Body of pancreas (tissue), 4 donors: ENCODE data around the gene TMEM208. TPM values are rescaled to one million over a fixed set of nuclear protein-coding genes. Genes with fewer than 3 reads are reported as not detected.

Source experiments
- ATAC-seq: fragments of 150-250 bp; one replicate; pipeline ENCODE4 v1.9.1; 2016
- DNase-seq, 4 donors: peaks; one replicate each; pipeline ENCODE4 v3.0.0-alpha.2; 2019
- H3K27ac ChIP-seq, 4 donors: fragments of 200-600 bp; sonication (generic); 1 replicate in 3 of 4; 2 replicates in 1 of 4; pipeline versions ENCODE4 v1.5.1 to v1.6.1; 2016 to 2019; ENCODE audit warnings: mild to moderate bottlenecking in 1 of 4, mixed read lengths in 1 of 4, moderate library complexity in 1 of 4
- H3K27me3 ChIP-seq, 2 donors: fragments of 200-600 bp; sonication (generic); one replicate each; pipeline ENCODE4 v1.6.0; 2016; ENCODE audit warnings: mild to moderate bottlenecking in 1 of 2
- H3K36me3 ChIP-seq, 2 donors: fragments of 200-600 bp; sonication (generic); replicated peaks in 1 of 2; 2 replicates each; pipeline ENCODE4 v1.5.1; 2016; ENCODE audit warnings: low read depth in 2 of 2; ENCODE audit not compliant: insufficient read depth in 1 of 2
- H3K4me1 ChIP-seq: fragments of 200-600 bp; sonication (generic); one replicate; pipeline ENCODE4 v1.6.0; 2016
- H3K4me3 ChIP-seq, 2 donors: fragments of 200-600 bp; sonication (generic); 1 replicate in 1 of 2; 2 replicates in 1 of 2; pipeline ENCODE4 v1.5.1; 2016 to 2019
- H3K9me3 ChIP-seq, 3 donors: fragments of 200-600 bp; sonication (generic); 1 replicate in 2 of 3; 2 replicates in 1 of 3; pipeline ENCODE4 v1.5.1; 2016
- POLR2A ChIP-seq, 3 donors: fragments of 450-650 bp; IDR thresholded peaks; one replicate each; pipeline ENCODE4 v1.6.1; 2016; ENCODE audit warnings: antibody characterized with exemption in 3 of 3, mild to moderate bottlenecking in 2 of 3
- WGBS, 2 donors: methylation state at CpG; one replicate each; pipeline ENCODE4 v1.1.5; 2017; 5-methylcytosine and 5-hydroxymethylcytosine counted together
- intact Hi-C: fragments of 100-400 bp; cut with DNase I; formaldehyde crosslinking; loops from one replicate; pipeline ENCODE4 v1.15.1; 2023
- total RNA-seq, 2 donors: library from RNA; depleted of rRNA; stranded (reverse); fragments of >200 nt; gene quantifications; one replicate each; pipeline ENCODE4 v1.1.0, GENCODE V29; 2016
- TF ChIP-seq, protein P1 (sequence below), 7 experiments: fragments of 450-650 bp in 4 of 7; fragments of 200-600 bp in 3 of 7; sonication (generic) in 3 of 7; IDR thresholded peaks; one replicate each; pipeline ENCODE4 v1.5.1; 2016 to 2019; ENCODE audit warnings: antibody characterized with exemption in 7 of 7

TMEM208 gene
- total RNA-seq, 2 donors from 2014 or later = 35.8 to 48.1 TPM

DNA sequence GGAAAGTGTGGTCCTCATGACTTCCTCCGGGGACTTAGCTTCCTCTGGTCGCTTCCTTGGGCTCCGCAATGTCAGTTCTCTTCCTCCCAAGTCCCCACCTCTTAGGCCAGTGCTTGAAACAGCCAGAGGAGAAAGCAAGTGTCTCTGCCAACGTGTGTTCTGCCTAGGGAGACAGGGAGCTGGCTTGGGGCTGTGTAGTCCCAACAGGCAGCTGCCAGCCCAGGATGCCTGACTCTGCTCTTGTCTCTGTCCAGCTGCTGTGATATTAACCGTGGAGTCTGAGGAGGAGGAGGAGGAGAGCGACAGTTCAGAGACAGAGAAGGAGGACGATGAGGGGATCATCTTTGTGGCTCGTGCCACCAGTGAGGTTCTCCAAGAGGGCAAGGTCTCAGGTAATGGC, 38.9 kb downstream of the TMEM208 start:
- intact Hi-C loops = no loop called here
- 59 to 65% methylated on average over 8 of the region's 8 CpGs for WGBS, 2 donors
- Histone ChIP-seq H3K36me3 (no peaks in the 10 kb centered on the region), H3K4me1 (no peaks in the 10 kb centered on the region), H3K27ac (no peak overlapping the region), H3K9me3 (no peaks in the 10 kb centered on the region), H3K4me3 (no peak overlapping the region), H3K27me3 (no peaks in the 10 kb centered on the region)
- no peak for TF ChIP-seq POLR2A (IDR thresholded peaks at IDR 0.05)
- TF ChIP-seq, protein P1, sequence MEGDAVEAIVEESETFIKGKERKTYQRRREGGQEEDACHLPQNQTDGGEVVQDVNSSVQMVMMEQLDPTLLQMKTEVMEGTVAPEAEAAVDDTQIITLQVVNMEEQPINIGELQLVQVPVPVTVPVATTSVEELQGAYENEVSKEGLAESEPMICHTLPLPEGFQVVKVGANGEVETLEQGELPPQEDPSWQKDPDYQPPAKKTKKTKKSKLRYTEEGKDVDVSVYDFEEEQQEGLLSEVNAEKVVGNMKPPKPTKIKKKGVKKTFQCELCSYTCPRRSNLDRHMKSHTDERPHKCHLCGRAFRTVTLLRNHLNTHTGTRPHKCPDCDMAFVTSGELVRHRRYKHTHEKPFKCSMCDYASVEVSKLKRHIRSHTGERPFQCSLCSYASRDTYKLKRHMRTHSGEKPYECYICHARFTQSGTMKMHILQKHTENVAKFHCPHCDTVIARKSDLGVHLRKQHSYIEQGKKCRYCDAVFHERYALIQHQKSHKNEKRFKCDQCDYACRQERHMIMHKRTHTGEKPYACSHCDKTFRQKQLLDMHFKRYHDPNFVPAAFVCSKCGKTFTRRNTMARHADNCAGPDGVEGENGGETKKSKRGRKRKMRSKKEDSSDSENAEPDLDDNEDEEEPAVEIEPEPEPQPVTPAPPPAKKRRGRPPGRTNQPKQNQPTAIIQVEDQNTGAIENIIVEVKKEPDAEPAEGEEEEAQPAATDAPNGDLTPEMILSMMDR (IDR thresholded peaks at IDR 0.05) = no peak
- DNase-seq (no peak), ATAC-seq (no peak)

DNA sequence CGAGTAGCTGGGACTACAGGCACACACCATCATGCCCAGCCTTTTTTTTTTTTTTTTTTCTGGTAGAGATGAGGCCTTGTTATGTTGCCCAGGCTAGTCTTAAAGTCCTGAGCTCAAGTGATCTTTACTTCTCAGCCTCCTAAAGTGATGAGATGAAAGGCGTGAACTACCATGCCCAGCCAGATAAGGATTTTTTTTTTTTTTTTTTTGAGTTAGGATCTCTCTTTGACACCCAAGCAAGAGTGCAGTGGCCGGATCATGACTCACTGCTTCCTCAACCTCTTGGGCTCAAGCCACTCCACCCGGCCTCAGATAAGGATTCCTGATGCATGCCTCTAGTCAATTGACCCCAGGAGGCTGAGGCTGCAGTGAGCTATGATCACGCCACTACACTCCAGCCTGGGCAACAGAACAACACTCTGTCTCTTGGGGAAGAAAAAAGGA, 41.2 kb downstream of the TMEM208 start:
- TF ChIP-seq, protein P1 (IDR thresholded peaks at IDR 0.05) = no peak
- TF ChIP-seq POLR2A (IDR thresholded peaks at IDR 0.05) = no peak
- intact Hi-C loops = no loop called here
- DNase-seq = peak in 3 of 4 donors; percentile 22 to 52 (median 50)
- 41 to 46% methylated on average over 4 to 5 of the region's 5 CpGs for WGBS, 2 donors
- peak; percentile 71 for ATAC-seq
- Histone ChIP-seq H3K27ac (no peak overlapping the region), H3K36me3 (no peaks in the 10 kb centered on the region), H3K4me1 (no peaks in the 10 kb centered on the region), H3K4me3 (no peak overlapping the region), H3K27me3 (no peaks in the 10 kb centered on the region), H3K9me3 (no peaks in the 10 kb centered on the region)

DNA sequence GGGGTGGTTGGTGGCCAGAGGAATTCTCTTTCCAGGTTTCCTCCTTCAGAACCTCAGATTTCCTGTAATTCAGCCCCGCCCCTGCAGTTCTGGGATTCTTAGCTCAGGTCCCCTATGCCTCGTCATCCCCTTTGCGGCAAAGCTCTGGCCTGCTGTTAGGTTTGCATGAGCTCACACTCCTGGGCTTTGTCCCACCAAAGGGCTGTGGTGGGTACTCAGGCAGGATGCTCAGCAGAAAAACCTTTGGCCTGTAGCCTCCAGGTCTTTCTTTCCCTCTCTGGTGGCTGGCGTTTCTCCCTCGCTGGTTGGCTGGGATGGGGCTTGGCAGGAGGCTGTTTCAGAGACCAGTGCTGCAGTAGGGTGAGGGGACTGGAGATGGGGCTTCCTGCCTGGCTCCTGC, 42.8 kb downstream of the TMEM208 start:
- intact Hi-C loops = no loop called here
- ATAC-seq = no peak
- Histone ChIP-seq H3K27me3 (no peaks in the 10 kb centered on the region), H3K36me3 (no peaks in the 10 kb centered on the region), H3K9me3 (no peaks in the 10 kb centered on the region), H3K4me1 (no peaks in the 10 kb centered on the region), H3K27ac (no peak overlapping the region), H3K4me3 (no peak overlapping the region)
- DNase-seq = no peak
- TF ChIP-seq POLR2A (IDR thresholded peaks at IDR 0.05) = no peak
- TF ChIP-seq, protein P1 (IDR thresholded peaks at IDR 0.05) = no peak
- WGBS, 2 donors = 39 to 40% methylated on average over 5 of the region's 5 CpGs

DNA sequence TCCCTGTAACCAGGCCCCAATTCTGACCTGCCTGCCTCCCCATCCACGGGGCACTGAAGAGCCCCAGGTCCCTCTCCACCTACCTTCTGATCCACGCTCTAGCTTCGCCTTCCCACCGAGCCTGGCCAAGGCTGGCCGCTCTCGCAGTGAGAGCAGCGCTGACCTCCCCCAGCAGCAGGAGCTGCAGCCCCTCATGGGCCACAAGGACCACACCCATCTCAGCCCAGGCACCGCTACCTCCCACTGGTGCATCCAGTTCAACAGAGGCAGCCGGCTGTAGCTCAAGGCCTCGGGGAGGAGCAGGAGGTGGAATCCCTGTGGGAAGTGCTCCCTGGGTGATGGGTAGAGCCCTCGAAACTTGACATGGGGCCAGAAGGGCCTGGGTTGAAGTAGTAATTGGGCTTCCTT, 44.0 kb downstream of the TMEM208 start:
- Histone ChIP-seq H3K4me3 (no peak overlapping the region), H3K27me3 (no peaks in the 10 kb centered on the region), H3K27ac (no peak overlapping the region), H3K36me3 (no peaks in the 10 kb centered on the region), H3K9me3 (no peaks in the 10 kb centered on the region), H3K4me1 (no peaks in the 10 kb centered on the region)
- ATAC-seq (no peak), DNase-seq (no peak)
- intact Hi-C loops = no loop called here
- TF ChIP-seq, protein P1 (IDR thresholded peaks at IDR 0.05) = no peak
- no peak for TF ChIP-seq POLR2A (IDR thresholded peaks at IDR 0.05)
- WGBS, 2 donors = 79 to 85% methylated on average over 8 to 11 of the region's 11 CpGs

DNA sequence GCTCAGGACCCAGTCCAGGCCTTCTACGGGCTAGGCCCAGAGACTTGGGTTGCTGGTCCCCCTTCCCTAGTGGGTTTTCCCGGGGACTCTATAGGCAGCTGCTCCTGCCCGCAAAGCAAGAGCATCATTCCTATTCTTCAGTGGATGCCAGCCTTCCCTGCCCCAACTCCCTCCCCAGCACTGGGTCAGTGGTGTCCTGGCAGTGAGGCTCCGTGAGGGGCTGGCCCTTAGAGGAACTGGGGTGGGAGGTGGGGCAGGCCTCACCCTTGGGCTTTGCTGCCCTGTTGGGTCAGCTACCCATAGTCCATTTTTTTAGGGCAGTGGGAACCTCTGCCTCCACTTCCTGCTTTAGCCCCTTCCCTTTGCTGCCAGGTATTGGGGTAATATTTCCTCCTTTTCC, 44.5 kb downstream of the TMEM208 start:
- no peak for DNase-seq
- H3K36me3 ChIP-seq = no peaks in the 10 kb centered on the region
- no peak overlapping the region for H3K27ac ChIP-seq
- H3K27me3 ChIP-seq = no peaks in the 10 kb centered on the region
- ATAC-seq = no peak
- WGBS, 2 donors = 96 to 98% methylated on average over 4 of the region's 4 CpGs
- no peak overlapping the region for H3K4me3 ChIP-seq
- no peaks in the 10 kb centered on the region for H3K4me1 ChIP-seq
- TF ChIP-seq, protein P1 (IDR thresholded peaks at IDR 0.05) = no peak
- no peak for TF ChIP-seq POLR2A (IDR thresholded peaks at IDR 0.05)
- intact Hi-C loops = no loop called here
- no peaks in the 10 kb centered on the region for H3K9me3 ChIP-seq
